WERI-Rb-1 (cell line): Measurements from ENCODE around the gene ALKBH6.

Experiments used
- DNase-seq: peaks from one replicate; pipeline ENCODE4 v3.0.0-alpha.2; 2020
- H3K27ac ChIP-seq: fragments of 250-450 bp; sonication (Bioruptor Pico); 2 replicates; pipeline ENCODE4 v1.5.1; 2020; ENCODE audit warnings: mild to moderate bottlenecking, moderate library complexity
- H3K27me3 ChIP-seq: fragments of 250-450 bp; sonication (Bioruptor Pico); 2 replicates; pipeline ENCODE4 v1.5.1; 2021; ENCODE audit warnings: mild to moderate bottlenecking, low read depth, moderate library complexity; ENCODE audit not compliant: insufficient read depth, severe bottlenecking
- H3K36me3 ChIP-seq: fragments of 250-450 bp; sonication (Bioruptor Pico); 2 replicates; pipeline ENCODE4 v1.5.1; 2020; ENCODE audit warnings: mild to moderate bottlenecking, moderate library complexity
- H3K4me3 ChIP-seq: 2 replicates; pipeline ENCODE4 v1.5.1; 2011; ENCODE audit warnings: low read depth, mild to moderate bottlenecking, control low read depth, low read length
- H3K9me3 ChIP-seq: fragments of 250-450 bp; sonication (Bioruptor Pico); 2 replicates; pipeline ENCODE4 v1.5.1; 2021; ENCODE audit warnings: mild to moderate bottlenecking, moderate library complexity; ENCODE audit not compliant: severe bottlenecking
- CTCF ChIP-seq: IDR thresholded peaks from 2 replicates; pipeline ENCODE4 v1.5.1; 2011; ENCODE audit warnings: low read depth, mild to moderate bottlenecking, control low read depth, inconsistent platforms, low read length

ALKBH6 gene

GRCh38 chr19:36054733-36055686 lies 41.0 kb upstream of the ALKBH6 start, which contains the start of gene WDR62:
TSS of gene WDR62 (plus strand) at chr19:36054897. CDS start at chr19:36054972, 75 bp downstream.
- no peak for TF ChIP-seq CTCF
- peak within 1 kb of the TSS; percentile 90 for H3K27ac ChIP-seq
- no peaks in the 10 kb centered on the region for H3K9me3 ChIP-seq
- peak; percentile 94 for DNase-seq
- peaks cover 13% of the 10 kb centered on the region for H3K36me3 ChIP-seq
- H3K27me3 ChIP-seq = no peaks in the 10 kb centered on the region
- H3K4me3 ChIP-seq = peak within 1 kb of the TSS; percentile 72

GRCh38 chr19:36054119-36054732 lies 40.2 kb upstream of the ALKBH6 start, which contains the start of gene THAP8:
TSS of gene THAP8 (minus strand) at chr19:36054285. CDS start at chr19:36054217, 68 bp downstream.
- H3K27me3 ChIP-seq = no peaks in the 10 kb centered on the region
- peak; percentile 99 for DNase-seq
- peak within 1 kb of the TSS; percentile 72 for H3K4me3 ChIP-seq
- peak; percentile 34; the same call in 1 of the 2 replicates for TF ChIP-seq CTCF
- peak within 1 kb of the TSS; percentile 90 for H3K27ac ChIP-seq
- no peaks in the 10 kb centered on the region for H3K9me3 ChIP-seq
- peaks cover 11% of the 10 kb centered on the region for H3K36me3 ChIP-seq

- no peak overlapping the region for H3K4me3 ChIP-seq
- H3K9me3 ChIP-seq = no peaks in the 10 kb centered on the region
- no peak for DNase-seq
- H3K36me3 ChIP-seq = peaks cover 2% of the 10 kb centered on the region; the same call in 1 of the 2 replicates
- no peak for TF ChIP-seq CTCF
- H3K27me3 ChIP-seq = no peaks in the 10 kb centered on the region
- H3K27ac ChIP-seq = no peak overlapping the region
Measured at GRCh38 chr19:36051637-36052036, 37.6 kb upstream of the ALKBH6 start.

GRCh38 chr19:36051236-36051635 lies 37.2 kb upstream of the ALKBH6 start:
- Histone ChIP-seq H3K36me3 (peaks cover 2% of the 10 kb centered on the region; the same call in 1 of the 2 replicates), H3K4me3 (no peak overlapping the region), H3K27ac (no peak overlapping the region), H3K27me3 (no peaks in the 10 kb centered on the region), H3K9me3 (no peaks in the 10 kb centered on the region)
- peak; percentile 79 for TF ChIP-seq CTCF
- peak; percentile 69 for DNase-seq

- Histone ChIP-seq H3K27me3 (no peaks in the 10 kb centered on the region), H3K36me3 (peaks cover 2% of the 10 kb centered on the region; the same call in 1 of the 2 replicates), H3K9me3 (no peaks in the 10 kb centered on the region), H3K4me3 (no peak overlapping the region), H3K27ac (no peak overlapping the region)
- no peak for TF ChIP-seq CTCF
- no peak for DNase-seq
Measured at GRCh38 chr19:36049080-36049698, 35.2 kb upstream of the ALKBH6 start.
